ENCODE data around the gene ALKBH4. TPM values are rescaled to one million over a fixed set of nuclear protein-coding genes. Genes with fewer than 3 reads are reported as not detected.
A peak's percentile ranks its signal among the peaks of the same experiment; 100 is the strongest.

The ALKBH4 gene
- total RNA-seq, 1 experiment from 2014 or later: 5.9 TPM

DNA sequence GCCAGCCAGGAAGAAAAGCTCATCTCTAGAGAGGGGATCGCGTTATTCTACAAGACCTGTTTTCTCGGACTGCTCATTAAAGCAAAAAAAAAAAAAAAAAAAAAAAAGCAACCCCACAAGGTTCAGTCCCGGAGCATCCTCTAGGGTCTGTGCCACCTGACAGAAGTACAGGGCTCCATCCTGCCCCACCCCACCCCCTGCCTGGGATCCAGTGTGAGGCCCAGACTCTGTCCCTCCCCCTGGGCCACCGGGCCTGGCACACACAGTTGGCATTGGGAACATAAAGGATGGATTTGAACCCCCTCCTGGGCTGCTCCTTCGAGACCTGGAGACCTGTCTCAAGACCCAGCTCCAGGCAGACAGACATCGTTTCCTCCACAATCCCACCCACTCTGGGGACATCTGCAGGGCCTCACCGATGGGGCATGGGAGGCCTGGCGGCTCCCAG, 30.6 kb downstream of the ALKBH4 start:
- POLR2A ChIA-PET: no interaction called here
- peak overlapping the region; percentile 68 for H3K27ac Mint-ChIP-seq (ENCODE audit: low read depth, unreplicated experiment)
- peak overlapping the region; percentile 65 for H3K4me3 Mint-ChIP-seq (ENCODE audit: unreplicated experiment)
- H3K36me3 Mint-ChIP-seq (ENCODE audit: insufficient read depth, unreplicated experiment): no peaks in the 10 kb centered on the region
- intact Hi-C loops (cut with micrococcal nuclease): no loop called here
- no peaks in the 10 kb centered on the region for H3K9me3 Mint-ChIP-seq (ENCODE audit: unreplicated experiment)
- CTCF ChIA-PET: no interaction called here
- TF ChIP-seq, protein P1, sequence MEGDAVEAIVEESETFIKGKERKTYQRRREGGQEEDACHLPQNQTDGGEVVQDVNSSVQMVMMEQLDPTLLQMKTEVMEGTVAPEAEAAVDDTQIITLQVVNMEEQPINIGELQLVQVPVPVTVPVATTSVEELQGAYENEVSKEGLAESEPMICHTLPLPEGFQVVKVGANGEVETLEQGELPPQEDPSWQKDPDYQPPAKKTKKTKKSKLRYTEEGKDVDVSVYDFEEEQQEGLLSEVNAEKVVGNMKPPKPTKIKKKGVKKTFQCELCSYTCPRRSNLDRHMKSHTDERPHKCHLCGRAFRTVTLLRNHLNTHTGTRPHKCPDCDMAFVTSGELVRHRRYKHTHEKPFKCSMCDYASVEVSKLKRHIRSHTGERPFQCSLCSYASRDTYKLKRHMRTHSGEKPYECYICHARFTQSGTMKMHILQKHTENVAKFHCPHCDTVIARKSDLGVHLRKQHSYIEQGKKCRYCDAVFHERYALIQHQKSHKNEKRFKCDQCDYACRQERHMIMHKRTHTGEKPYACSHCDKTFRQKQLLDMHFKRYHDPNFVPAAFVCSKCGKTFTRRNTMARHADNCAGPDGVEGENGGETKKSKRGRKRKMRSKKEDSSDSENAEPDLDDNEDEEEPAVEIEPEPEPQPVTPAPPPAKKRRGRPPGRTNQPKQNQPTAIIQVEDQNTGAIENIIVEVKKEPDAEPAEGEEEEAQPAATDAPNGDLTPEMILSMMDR (IDR thresholded peaks at IDR 0.05; ENCODE audit: unreplicated experiment): no peak
- DNase-seq (ENCODE audit: unreplicated experiment): no peak
- H3K4me1 Mint-ChIP-seq (ENCODE audit: insufficient read depth, unreplicated experiment): peaks cover 12% of the 10 kb centered on the region
- no peaks in the 10 kb centered on the region for H3K27me3 Mint-ChIP-seq (ENCODE audit: insufficient read depth, unreplicated experiment)
- TSS peak; percentile 30 for BruUV-seq (replicated peaks)

DNA sequence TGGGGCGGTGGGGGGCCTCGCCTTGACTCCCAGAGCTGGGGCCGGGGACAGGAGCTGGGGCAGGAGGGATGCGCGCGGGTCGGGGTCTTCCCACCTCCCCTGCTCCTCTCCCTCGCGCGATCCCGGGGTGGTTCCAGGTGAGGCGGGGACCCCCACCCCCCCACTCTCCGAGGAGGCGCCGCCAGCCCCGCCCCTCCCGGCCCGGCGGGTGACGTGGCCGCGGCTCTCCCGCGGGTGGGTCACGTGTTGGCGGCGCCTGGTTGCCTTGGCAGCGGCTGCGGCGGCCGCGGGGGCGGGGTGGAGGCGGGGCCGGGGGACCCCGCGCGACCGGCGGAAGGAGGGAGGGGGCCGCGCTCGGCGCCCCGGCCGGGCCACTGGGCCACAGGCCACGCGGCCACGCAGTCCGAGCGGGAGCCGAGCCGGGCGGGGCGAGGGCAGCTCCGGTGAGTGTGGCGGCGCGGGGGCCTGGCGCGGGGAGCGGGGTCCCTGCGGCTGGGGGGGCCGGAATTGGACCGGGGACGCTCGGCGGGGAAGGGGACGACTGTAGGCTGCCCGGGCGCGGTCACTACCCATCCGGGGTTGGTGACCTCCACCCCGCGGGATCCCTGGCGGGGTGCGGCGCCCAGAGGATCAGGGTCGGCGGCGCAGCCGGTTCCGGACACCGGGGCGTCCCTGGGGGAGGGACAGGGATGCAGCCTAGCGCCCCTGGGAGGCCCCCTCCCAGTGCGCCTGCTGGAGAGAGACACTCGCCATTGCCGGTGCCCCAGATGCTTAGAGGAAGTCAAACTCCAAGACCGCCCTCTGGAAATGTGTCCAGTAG, 31.2 kb downstream of the ALKBH4 start, which contains the start of gene ORAI2:
ORAI2 (plus strand) TSS at position 357 of the 820 bp plus-strand sequence. CDS start 5,382 bp downstream, outside the sequence.
- Mint-ChIP-seq H3K9me3 (ENCODE audit: unreplicated experiment) (no peaks in the 10 kb centered on the region), H3K27ac (ENCODE audit: low read depth, unreplicated experiment) (peak within 1 kb of the TSS; percentile 68), H3K36me3 (ENCODE audit: insufficient read depth, unreplicated experiment) (no peaks in the 10 kb centered on the region), H3K4me1 (ENCODE audit: insufficient read depth, unreplicated experiment) (peaks cover 12% of the 10 kb centered on the region), H3K4me3 (ENCODE audit: unreplicated experiment) (peak within 1 kb of the TSS; percentile 65), H3K27me3 (ENCODE audit: insufficient read depth, unreplicated experiment) (no peaks in the 10 kb centered on the region)
- no TSS peak for BruUV-seq (replicated peaks)
- intact Hi-C loops (cut with micrococcal nuclease): no loop called here
- ChIA-PET POLR2A (no interaction called here), CTCF (no interaction called here)
- TF ChIP-seq, protein P1 (IDR thresholded peaks at IDR 0.05; ENCODE audit: unreplicated experiment): no peak
- peak; percentile 44 for DNase-seq (ENCODE audit: unreplicated experiment)

DNA sequence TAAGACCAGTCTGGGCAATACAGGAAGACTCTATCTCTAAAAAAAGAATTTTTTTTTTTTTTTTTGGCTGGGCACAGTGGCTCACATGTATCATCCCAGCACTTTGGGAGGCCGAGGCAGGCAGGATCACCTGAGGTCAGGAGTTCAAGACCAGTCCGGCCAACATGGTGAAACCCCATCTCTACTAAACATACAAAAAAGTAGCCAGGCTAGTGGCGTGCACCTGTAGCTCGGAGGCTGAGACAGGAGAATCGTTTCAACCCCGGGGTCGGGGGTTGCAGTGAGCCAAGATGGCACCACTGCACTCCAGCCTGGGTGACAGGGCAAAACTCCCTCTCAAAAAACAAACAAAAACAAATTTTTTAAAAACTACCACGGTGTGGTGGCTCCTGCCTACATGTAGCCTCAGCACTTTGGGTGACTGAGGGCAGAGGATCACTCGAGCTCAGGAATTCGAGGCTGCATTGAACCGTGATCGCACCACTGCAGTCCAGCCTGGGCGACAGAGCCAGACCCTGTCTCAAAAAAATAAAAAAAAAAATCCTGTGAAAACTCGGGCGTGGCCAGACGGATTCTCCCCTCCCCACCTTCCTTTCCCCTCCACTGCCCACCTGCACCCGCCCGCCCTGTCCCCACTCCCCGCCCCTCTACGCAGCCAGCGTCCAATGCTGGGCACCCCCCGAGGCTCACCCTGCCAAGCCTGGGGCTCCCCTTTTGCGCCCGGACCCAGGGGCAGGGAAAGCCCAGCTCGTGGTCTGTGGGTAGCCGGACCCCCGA, 32.0 kb downstream of the ALKBH4 start:
- intact Hi-C loops (cut with micrococcal nuclease): no loop called here
- CTCF ChIA-PET: no interaction called here
- peak overlapping the region; percentile 65 for H3K4me3 Mint-ChIP-seq (ENCODE audit: unreplicated experiment)
- H3K9me3 Mint-ChIP-seq (ENCODE audit: unreplicated experiment): no peaks in the 10 kb centered on the region
- POLR2A ChIA-PET: no interaction called here
- no peaks in the 10 kb centered on the region for H3K36me3 Mint-ChIP-seq (ENCODE audit: insufficient read depth, unreplicated experiment)
- TF ChIP-seq, protein P1 (IDR thresholded peaks at IDR 0.05; ENCODE audit: unreplicated experiment): no peak
- H3K27me3 Mint-ChIP-seq (ENCODE audit: insufficient read depth, unreplicated experiment): no peaks in the 10 kb centered on the region
- peaks cover 12% of the 10 kb centered on the region for H3K4me1 Mint-ChIP-seq (ENCODE audit: insufficient read depth, unreplicated experiment)
- no peak overlapping the region for H3K27ac Mint-ChIP-seq (ENCODE audit: low read depth, unreplicated experiment)
- no TSS peak for BruUV-seq (replicated peaks)
- no peak for DNase-seq (ENCODE audit: unreplicated experiment)

DNA sequence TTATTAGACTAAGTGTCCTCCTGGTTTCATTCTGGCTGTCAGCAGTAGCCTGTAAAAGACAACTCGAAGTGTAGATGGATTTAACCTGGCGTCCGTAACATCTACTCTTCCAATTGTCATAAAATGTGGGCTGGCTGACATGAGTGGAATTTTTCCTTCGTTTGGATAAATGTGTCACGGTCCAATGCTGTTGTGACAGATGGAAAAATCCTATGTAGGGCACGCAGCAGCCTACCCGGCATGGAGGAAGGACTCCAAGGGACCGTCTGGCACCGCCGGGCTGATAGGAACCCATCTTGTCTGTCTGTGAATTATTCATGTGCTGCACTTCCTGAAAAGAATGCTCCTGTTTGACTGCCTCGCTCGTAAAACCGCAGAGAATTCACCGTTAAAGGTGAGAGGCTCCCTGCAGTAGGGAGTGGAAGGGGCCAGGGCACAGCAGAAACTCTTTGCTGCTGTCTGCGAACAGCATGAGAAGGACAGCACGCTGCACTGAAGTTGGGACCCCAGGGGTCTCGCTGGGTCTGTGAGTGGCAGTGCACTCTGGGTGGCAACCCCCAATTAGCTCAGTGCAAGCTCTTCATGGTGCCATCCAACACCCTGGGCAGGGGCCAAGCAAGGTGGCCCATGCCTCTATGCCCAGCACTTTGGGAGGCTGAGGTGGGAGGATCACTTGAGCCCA, 32.9 kb downstream of the ALKBH4 start:
- TF ChIP-seq, protein P1 (IDR thresholded peaks at IDR 0.05; ENCODE audit: unreplicated experiment): no peak
- H3K4me1 Mint-ChIP-seq (ENCODE audit: insufficient read depth, unreplicated experiment): peaks cover 12% of the 10 kb centered on the region
- ChIA-PET POLR2A (no interaction called here), CTCF (no interaction called here)
- BruUV-seq (replicated peaks): no TSS peak
- no peak overlapping the region for H3K4me3 Mint-ChIP-seq (ENCODE audit: unreplicated experiment)
- no peak for DNase-seq (ENCODE audit: unreplicated experiment)
- H3K9me3 Mint-ChIP-seq (ENCODE audit: unreplicated experiment): no peaks in the 10 kb centered on the region
- intact Hi-C loops (cut with micrococcal nuclease): no loop called here
- H3K27me3 Mint-ChIP-seq (ENCODE audit: insufficient read depth, unreplicated experiment): no peaks in the 10 kb centered on the region
- peaks cover 2% of the 10 kb centered on the region for H3K36me3 Mint-ChIP-seq (ENCODE audit: insufficient read depth, unreplicated experiment)
- no peak overlapping the region for H3K27ac Mint-ChIP-seq (ENCODE audit: low read depth, unreplicated experiment)

Measured in MCF 10A (cell line).